Fibroblast of the conjunctiva (primary cell): ENCODE results near the gene ETV5.

Experiments used
- DNase-seq: peaks from one replicate; pipeline ENCODE4 v3.0.0-alpha.2; 2010; ENCODE audit warnings: low read depth

Gene ETV5

GRCh38 chr3:186095561-186096081 lies 13.3 kb downstream of the ETV5 start:
- no peak for DNase-seq

DNA sequence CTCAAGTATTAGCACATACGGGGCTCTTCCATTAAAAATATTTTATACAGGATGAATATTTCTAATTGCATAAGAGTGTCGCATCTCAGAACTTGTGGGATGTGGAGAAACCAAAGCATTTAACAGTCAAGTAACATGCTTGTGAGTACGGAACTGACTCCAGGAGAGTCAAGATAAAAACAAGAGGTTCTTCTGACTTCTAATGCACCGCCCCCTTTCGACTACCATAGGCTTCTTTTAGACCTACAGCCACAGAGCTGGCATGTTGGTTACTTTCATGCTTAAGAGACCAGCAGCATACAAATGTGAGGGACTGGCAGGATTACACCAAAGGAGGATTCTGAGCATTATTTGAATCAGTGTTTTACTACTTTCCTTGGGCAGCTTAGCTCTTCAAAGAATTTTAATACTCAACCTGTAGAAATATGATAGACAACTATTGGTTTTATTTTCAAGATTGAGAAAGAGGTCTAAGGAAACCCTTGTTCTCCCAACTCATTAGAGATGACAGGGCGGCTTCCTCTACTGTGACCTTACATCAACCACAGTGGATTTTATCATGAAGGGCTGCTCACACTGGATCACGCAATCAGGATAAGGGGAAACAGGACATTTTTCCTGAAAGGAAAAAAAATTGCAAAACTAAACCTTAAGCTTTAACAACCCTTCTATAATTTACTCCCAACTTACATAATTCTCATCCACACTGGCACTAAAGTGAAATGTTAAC lies 14.0 kb downstream of the ETV5 start:
- DNase-seq: no peak

DNA sequence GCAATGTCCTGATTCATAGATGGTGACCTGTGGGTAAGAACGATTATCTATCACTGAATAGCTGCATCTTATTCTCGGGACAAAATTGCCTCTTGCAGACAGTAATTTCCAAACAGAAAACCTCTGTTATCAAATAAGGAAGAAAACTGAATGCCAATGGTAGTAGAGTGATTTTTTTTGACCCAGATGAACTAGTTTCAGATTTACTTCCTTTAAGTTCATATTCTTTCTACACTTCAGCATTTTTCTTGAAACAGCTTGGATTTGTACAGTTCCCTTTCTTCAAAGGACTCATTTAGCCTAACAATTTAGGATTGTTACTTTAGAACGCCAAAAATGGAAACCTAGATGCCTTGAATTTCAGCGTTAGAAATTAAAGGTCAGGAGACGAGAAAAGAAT lies 14.6 kb downstream of the ETV5 start:
- DNase-seq: no peak

GRCh38 chr3:186093271-186093900 lies 15.5 kb downstream of the ETV5 start:
- DNase-seq: no peak

GRCh38 chr3:186092360-186093070 lies 16.4 kb downstream of the ETV5 start:
- no peak for DNase-seq

DNA sequence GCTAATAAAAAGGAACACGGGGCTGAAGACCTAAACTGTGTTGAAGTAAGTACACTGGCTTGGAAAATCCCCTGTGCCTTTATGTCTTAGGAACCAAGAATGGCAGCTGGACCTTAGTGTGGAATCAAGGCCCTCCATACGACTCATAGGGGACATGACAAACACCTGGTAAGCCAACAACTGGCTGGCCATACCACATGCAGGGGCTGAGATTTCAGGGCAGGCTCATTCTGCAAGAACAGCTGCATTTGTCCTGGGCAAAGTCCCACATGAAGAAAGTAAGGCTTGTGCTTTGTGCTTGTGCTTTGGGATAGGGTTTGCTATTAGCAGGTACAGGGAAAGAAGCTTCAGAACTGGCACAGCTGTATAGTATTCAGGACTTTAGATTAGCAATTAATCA lies 18.0 kb downstream of the ETV5 start:
- DNase-seq: no peak

GRCh38 chr3:186088335-186088734 lies 20.6 kb downstream of the ETV5 start:
- no peak for DNase-seq

DNA sequence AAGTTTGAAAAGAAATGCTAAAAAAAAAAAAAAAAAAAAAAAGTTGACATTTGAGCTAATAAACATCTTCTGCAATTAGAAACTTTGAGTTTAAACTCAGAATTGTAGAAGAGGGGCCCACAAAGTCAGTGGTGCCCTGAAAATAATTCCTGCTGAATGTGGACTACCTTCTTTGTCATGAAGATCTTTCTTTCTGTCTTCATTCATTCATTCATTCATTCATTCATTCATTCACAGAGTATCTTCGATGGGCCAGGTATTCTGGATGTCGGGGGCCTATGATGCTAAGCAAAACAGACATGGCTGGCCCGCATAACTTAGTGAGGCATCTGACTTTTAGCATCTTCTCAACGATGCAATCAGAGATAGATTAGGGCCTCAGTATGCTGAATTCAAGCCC lies 24.6 kb downstream of the ETV5 start:
- DNase-seq: no peak

GRCh38 chr3:186083746-186084145 lies 25.1 kb downstream of the ETV5 start:
- DNase-seq: no peak

DNA sequence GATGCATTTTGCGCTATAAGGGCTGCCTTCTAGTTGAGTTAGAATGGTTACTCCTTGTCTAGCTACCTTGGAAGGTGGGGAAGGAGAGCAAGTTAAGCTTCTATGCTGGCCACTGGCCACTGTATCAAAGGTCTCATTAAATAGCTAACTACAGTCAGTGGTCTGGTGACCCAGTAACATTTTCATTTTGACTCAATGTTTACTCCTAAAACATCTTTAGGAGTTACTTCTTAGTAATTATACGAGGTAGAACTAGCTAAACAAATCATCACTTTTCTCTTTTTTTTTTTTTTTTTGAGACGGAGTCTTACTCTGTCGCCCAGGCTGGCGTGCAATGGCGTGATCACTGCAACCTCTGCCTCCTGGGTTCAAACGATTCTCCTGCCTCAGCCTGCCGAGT lies 26.7 kb downstream of the ETV5 start:
- DNase-seq: no peak

GRCh38 chr3:186081678-186082077 lies 27.2 kb downstream of the ETV5 start:
- DNase-seq: no peak

GRCh38 chr3:186080849-186081438 lies 27.9 kb downstream of the ETV5 start:
- no peak for DNase-seq

DNA sequence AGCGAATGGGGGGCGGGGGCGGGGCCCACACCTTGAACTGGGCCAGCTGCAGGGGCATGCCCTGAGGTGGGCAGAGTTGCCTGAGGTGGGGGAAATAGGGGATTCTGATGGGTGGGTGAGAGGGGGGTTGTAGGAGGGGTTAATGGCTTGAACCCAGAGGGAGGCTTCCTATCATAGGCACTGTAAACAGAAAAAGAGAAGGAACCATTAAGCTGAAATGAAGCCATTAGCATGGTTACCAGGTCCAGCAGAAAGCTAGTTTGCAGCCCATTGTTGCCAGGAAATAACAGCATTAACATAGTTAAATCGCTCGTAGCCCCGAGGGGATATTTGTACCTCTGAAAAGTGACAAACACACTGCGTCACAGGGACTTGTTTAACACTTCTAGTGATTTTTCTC lies 29.0 kb downstream of the ETV5 start:
- DNase-seq: no peak

DNA sequence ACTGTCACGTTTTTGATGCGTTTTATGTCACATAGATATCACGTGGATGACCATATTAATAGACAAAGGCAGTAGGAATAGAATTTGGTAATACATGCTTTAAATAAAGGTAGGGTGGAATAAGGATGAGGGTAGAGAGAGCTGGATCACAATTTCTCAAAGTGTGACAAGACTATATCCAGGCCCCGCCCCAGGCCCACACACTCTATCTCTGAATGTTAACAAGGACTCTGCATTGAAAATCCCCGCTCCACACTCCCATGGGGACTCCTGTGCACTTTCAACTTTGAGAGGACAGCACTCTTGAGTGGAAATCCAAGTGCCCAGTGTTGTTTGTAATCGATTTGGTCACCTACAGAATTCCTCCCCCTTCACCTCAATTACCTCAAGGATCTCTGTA lies 31.4 kb downstream of the ETV5 start:
- DNase-seq: no peak

- DNase-seq: no peak
Observed at GRCh38 chr3:186075931-186076567, 32.8 kb downstream of the ETV5 start.

- no peak for DNase-seq
Observed at GRCh38 chr3:186075489-186075888, 33.4 kb downstream of the ETV5 start.

- DNase-seq: no peak
Observed at GRCh38 chr3:186073641-186074040, 35.2 kb downstream of the ETV5 start.

DNA sequence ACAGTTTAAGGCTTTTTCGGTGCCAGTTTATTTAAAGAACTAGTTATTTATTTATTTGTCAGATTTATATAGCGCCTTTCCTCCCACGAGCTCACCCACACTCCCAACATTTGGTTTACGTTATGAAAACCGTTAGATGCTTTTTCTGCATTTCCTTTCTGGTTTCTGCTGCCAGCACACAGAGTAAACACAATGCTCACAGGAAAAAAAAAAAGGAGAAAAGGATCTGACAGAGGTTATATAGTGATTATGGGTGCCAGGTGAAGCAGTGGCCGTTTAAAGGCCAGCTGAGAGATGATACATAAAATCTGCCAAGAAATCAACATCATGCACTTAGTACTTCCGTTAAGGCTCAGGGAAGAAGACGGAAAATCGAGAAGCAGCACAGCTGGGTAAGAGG lies 37.9 kb downstream of the ETV5 start:
- peak; percentile 27 for DNase-seq

- DNase-seq: no peak
Observed at GRCh38 chr3:186070550-186070949, 38.3 kb downstream of the ETV5 start.

- DNase-seq: no peak
Observed at GRCh38 chr3:186070133-186070532, 38.8 kb downstream of the ETV5 start.

DNA sequence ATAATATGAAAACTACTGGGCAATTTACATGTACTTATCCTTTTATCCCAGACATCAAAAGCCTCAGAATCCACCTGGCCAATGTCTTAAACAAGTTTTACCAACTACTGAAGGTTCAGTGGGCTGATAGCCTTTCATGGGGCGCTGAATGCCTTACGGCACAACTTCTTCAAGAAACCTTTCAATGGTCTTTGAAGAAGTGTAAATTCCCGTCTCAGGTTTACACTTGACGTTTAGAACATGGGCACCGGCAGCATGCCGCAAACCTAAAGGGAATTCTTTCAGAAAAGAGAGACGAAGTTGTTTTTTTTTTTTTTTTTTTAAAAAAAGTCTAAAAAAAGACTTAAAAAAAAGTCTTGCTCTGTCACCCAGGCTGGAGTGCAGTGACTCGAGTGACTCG lies 39.7 kb downstream of the ETV5 start:
- DNase-seq: no peak

DNA sequence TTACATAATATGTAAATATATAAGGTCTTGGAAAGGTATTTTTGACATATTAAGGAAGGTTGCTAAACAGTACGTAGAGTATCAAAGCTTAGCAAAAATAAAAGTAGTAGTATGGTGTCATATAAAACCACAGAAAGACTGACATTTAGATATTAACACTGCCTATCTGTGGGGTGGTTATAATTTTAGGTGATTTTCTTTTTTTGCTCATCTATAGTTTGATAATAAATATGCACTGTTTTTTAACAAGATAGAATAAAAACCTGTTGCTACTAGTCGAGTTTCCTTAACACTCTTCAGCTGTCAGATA lies 40.7 kb downstream of the ETV5 start:
- DNase-seq: no peak
